HG02973 (cell line): ENCODE results near the gene KCNQ5.
"Not testable (repeated sequence)": the region's sequence is repeated elsewhere in the genome, so short reads cannot be mapped to it uniquely, and the experiment has no call there.

Experiments
- ATAC-seq: cut with Tn5 transposase; IDR thresholded peaks from one replicate; pipeline ENCODE4 v1.9.1; 2021; ENCODE audit warnings: moderate library complexity; ENCODE audit not compliant: unreplicated experiment

Gene KCNQ5

GRCh38 chr6:72946774-72947173, 324.9 kb downstream of the KCNQ5 start:
- no peak for ATAC-seq

GRCh38 chr6:72947534-72947933, 325.7 kb downstream of the KCNQ5 start:
- ATAC-seq = no peak

- ATAC-seq = no peak
Observed at GRCh38 chr6:72948153-72948552, 326.3 kb downstream of the KCNQ5 start.

GRCh38 chr6:72950114-72950860, 328.4 kb downstream of the KCNQ5 start:
- no peak for ATAC-seq

- ATAC-seq = no peak
Observed at GRCh38 chr6:72952808-72953630, 331.2 kb downstream of the KCNQ5 start.

GRCh38 chr6:72953971-72954381, 332.1 kb downstream of the KCNQ5 start:
- ATAC-seq = no peak

GRCh38 chr6:72954716-72955115, 332.9 kb downstream of the KCNQ5 start:
- no peak for ATAC-seq

GRCh38 chr6:72955666-72956065, 333.8 kb downstream of the KCNQ5 start:
- ATAC-seq = no peak

- ATAC-seq = no peak
Observed at GRCh38 chr6:72956272-72956671, 334.4 kb downstream of the KCNQ5 start.

- no peak for ATAC-seq
Observed at GRCh38 chr6:72959821-72960220, 338.0 kb downstream of the KCNQ5 start.

GRCh38 chr6:72963946-72964345, 342.1 kb downstream of the KCNQ5 start:
- ATAC-seq = no peak

- no peak for ATAC-seq
Observed at GRCh38 chr6:72966628-72967280, 344.9 kb downstream of the KCNQ5 start.

GRCh38 chr6:72967329-72967728, 345.5 kb downstream of the KCNQ5 start:
- no peak for ATAC-seq

GRCh38 chr6:72968704-72969103, 346.8 kb downstream of the KCNQ5 start:
- no peak for ATAC-seq

- ATAC-seq = no peak
Observed at GRCh38 chr6:72969666-72970065, 347.8 kb downstream of the KCNQ5 start.

- ATAC-seq = no peak
Observed at GRCh38 chr6:72972579-72972978, 350.7 kb downstream of the KCNQ5 start.

GRCh38 chr6:72974276-72974675, 352.4 kb downstream of the KCNQ5 start:
- ATAC-seq = no peak

- peak; percentile 54 for ATAC-seq
Observed at GRCh38 chr6:72975352-72975752, 353.5 kb downstream of the KCNQ5 start.

GRCh38 chr6:72976484-72976883, 354.6 kb downstream of the KCNQ5 start:
- ATAC-seq = no peak

- peak; percentile 89 for ATAC-seq
Observed at GRCh38 chr6:72977114-72977513, 355.2 kb downstream of the KCNQ5 start.

GRCh38 chr6:72978808-72979207, 356.9 kb downstream of the KCNQ5 start:
- ATAC-seq = not testable (repeated sequence)
